Thoracic aorta (tissue), 2 donors: ENCODE results near the gene CXCL5. TPM values are rescaled to one million over a fixed set of nuclear protein-coding genes. Genes with fewer than 3 reads are reported as not detected.

Experiments
- ATAC-seq: fragments of 150-250 bp; one replicate; pipeline ENCODE4 v1.8.0; 2017; ENCODE audit warnings: low read depth; ENCODE audit not compliant: insufficient number of reproducible peaks, low FRiP score
- DNase-seq: peaks from one replicate; pipeline ENCODE4 v3.0.0-alpha.2; 2020; ENCODE audit warnings: low spot score
- H3K27ac ChIP-seq, 2 donors: fragments of 200-600 bp; sonication (generic); 1 replicate in 1 of 2; 2 replicates in 1 of 2; pipeline ENCODE4 v1.5.1; 2016; ENCODE audit warnings: mild to moderate bottlenecking in 2 of 2, moderate library complexity in 2 of 2
- H3K27me3 ChIP-seq: fragments of 200-600 bp; sonication (generic); replicated peaks from 2 replicates; pipeline ENCODE4 v1.6.0; 2016; ENCODE audit warnings: mild to moderate bottlenecking; ENCODE audit not compliant: insufficient read depth
- H3K36me3 ChIP-seq: fragments of 200-600 bp; sonication (generic); one replicate; pipeline ENCODE4 v1.5.1; 2016
- H3K4me1 ChIP-seq, 2 donors: fragments of 200-600 bp; sonication (generic); 1 replicate in 1 of 2; 2 replicates in 1 of 2; pipeline versions ENCODE4 v1.5.1 to v1.6.0; 2016; ENCODE audit warnings: low read depth in 2 of 2, mild to moderate bottlenecking in 1 of 2; ENCODE audit not compliant: control insufficient read depth in 1 of 2
- H3K4me3 ChIP-seq: fragments of 200-600 bp; sonication (generic); 2 replicates; pipeline ENCODE4 v1.5.1; 2016; ENCODE audit warnings: mild to moderate bottlenecking
- H3K9me3 ChIP-seq: fragments of 200-600 bp; sonication (generic); 2 replicates; pipeline ENCODE4 v1.5.1; 2016
- total RNA-seq, 2 donors: library from RNA; depleted of rRNA; stranded (reverse); fragments of >200 nt; gene quantifications; one replicate each; pipeline versions ENCODE4 v1.1.0 to v1.2.3, GENCODE V29; 2016
- TF ChIP-seq, protein P1 (sequence below): fragments of 200-600 bp; sonication (generic); IDR thresholded peaks from one replicate; pipeline ENCODE4 v1.5.1; 2019; ENCODE audit warnings: antibody characterized with exemption

Gene CXCL5
- total RNA-seq, 2 donors from 2014 or later: 0.49 TPM; not detected in 1

DNA sequence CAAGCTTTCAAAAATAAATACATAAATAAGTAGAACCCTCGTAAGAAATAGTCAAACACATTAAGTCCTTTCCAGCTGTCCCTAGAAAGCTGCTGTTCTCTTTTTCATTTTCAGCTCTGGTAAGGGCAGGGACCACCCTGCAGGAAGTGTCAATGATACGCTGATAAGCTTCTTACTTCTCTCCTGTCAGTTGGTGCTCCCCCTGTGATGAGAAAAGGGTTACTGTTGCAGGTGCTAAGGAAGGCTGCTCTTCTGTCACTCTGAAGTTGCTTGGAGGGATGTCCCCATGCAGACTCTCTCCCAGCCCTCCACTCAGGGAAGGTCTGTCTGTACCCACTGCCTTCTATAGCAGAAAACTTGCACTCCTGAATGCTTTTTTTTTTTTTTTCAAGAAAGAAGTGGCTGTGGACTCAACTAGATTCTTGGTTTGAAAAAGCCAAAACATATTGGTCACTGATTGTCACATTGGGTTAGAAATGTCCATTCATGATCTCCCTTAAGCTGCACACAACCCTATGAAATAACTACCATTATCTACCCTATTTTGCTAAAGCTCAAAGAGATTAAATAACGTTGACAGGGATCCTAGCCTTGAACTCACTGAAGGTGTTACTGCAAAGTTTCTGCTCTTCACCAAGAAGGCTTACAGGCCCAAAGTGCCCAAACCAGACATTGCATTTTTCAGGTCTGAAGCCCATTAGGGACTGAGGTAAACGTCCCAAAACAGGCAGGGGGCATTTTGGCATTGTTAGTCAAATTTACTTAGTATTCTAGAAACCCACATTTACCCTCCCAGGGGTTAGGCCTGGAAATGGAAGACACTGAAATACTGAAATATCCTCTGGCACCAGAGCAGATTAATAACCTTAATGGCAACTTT, 38.8 kb upstream of the CXCL5 start:
- DNase-seq: no peak
- TF ChIP-seq, protein P1, sequence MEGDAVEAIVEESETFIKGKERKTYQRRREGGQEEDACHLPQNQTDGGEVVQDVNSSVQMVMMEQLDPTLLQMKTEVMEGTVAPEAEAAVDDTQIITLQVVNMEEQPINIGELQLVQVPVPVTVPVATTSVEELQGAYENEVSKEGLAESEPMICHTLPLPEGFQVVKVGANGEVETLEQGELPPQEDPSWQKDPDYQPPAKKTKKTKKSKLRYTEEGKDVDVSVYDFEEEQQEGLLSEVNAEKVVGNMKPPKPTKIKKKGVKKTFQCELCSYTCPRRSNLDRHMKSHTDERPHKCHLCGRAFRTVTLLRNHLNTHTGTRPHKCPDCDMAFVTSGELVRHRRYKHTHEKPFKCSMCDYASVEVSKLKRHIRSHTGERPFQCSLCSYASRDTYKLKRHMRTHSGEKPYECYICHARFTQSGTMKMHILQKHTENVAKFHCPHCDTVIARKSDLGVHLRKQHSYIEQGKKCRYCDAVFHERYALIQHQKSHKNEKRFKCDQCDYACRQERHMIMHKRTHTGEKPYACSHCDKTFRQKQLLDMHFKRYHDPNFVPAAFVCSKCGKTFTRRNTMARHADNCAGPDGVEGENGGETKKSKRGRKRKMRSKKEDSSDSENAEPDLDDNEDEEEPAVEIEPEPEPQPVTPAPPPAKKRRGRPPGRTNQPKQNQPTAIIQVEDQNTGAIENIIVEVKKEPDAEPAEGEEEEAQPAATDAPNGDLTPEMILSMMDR: no peak
- Histone ChIP-seq H3K9me3 (no peaks in the 10 kb centered on the region), H3K27me3 (no peaks in the 10 kb centered on the region), H3K4me1 (peaks cover 0 to 14% of the 10 kb centered on the region in 2 donors), H3K4me3 (peak overlapping the region; percentile 75), H3K27ac (no peak overlapping the region), H3K36me3 (no peaks in the 10 kb centered on the region)
- no peak for ATAC-seq

DNA sequence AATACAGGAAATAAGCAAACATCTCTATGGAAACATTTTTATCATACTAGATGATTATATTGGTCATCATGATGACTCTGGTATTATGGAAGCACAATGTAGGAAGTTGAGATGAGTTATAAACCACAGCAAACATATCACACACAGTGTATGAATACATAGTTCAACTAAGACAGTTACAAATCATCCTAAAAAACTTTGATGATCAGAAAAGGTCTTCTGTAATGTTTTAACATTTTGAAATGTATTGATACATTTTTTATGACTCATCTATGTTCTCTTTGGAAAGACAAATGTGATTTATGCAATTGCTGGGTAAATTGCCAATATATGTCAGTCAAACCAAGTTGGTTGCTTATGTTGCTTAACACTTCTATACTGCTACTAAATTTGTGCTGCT, 35.3 kb upstream of the CXCL5 start:
- no peak overlapping the region for H3K27ac ChIP-seq
- no peak for DNase-seq
- TF ChIP-seq, protein P1: no peak
- H3K4me1 ChIP-seq: peaks cover 0 to 7% of the 10 kb centered on the region in 2 donors
- no peaks in the 10 kb centered on the region for H3K9me3 ChIP-seq
- no peaks in the 10 kb centered on the region for H3K36me3 ChIP-seq
- no peak overlapping the region for H3K4me3 ChIP-seq
- ATAC-seq: no peak
- no peaks in the 10 kb centered on the region for H3K27me3 ChIP-seq

DNA sequence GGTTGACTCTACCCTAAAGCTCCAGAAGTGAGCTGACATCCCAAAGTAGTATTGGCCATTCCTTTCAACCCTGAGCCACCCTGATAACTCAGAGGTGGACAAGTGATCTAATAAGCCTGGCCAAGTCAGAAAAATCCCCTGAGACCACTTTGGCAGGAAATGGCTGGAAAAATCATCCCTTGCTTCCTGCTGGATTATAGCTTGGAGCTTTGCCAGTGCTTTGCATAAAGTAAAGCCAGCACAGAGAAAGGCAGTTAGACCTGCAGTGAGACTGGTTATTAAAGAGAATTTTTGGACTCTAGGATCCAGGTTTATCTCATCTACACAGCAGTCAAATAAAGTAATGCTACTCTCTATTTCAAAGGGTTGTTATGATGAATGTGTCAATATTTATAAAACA, 33.6 kb upstream of the CXCL5 start:
- Histone ChIP-seq H3K4me3 (no peak overlapping the region), H3K27ac (no peak overlapping the region), H3K27me3 (no peaks in the 10 kb centered on the region), H3K4me1 (no peaks in the 10 kb centered on the region), H3K36me3 (no peaks in the 10 kb centered on the region), H3K9me3 (no peaks in the 10 kb centered on the region)
- ATAC-seq (no peak), DNase-seq (no peak)
- TF ChIP-seq, protein P1: no peak

DNA sequence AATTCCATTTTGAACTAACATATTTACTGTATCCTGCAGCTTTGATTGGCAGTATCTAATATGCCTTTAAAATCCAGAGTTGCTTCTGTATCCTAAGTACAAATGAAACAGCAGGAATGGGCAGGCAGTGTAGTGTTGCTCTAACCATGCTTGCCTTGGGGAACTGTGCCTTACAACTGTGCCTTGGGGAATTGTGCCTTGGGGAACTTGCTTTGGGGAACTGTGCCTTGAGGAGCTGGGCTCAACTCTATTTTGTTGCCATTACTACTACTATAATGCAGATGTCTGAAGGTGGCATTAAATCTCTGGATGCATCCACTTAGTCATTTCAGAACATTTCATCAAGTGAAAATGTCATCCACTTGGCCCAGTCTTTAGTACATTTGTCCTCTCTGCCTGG, 33.1 kb upstream of the CXCL5 start:
- no peaks in the 10 kb centered on the region for H3K9me3 ChIP-seq
- H3K4me1 ChIP-seq: no peaks in the 10 kb centered on the region
- H3K4me3 ChIP-seq: no peak overlapping the region
- ATAC-seq: no peak
- TF ChIP-seq, protein P1: no peak
- DNase-seq: no peak
- H3K36me3 ChIP-seq: no peaks in the 10 kb centered on the region
- H3K27me3 ChIP-seq: no peaks in the 10 kb centered on the region
- no peak overlapping the region for H3K27ac ChIP-seq

DNA sequence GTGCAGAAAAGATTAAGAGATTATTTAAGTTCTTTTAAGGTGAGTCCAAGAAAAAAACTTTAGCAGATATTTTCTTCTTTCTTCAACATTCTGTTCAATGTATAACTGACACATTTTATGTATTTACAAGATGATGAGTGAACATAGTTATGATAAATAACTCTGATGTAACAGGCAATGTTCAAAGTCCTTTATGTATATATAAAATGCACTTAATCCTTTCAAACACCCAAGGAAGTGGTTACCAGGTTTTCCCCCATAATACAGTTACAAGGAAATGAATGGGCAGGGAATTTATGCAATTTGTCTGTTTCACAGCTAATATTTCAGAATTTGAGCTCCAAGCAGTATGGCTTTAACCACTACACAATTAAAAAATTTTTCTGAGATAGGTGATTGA, 31.8 kb upstream of the CXCL5 start:
- Histone ChIP-seq H3K27ac (no peak overlapping the region), H3K27me3 (no peaks in the 10 kb centered on the region), H3K36me3 (no peaks in the 10 kb centered on the region), H3K4me1 (no peaks in the 10 kb centered on the region), H3K9me3 (no peaks in the 10 kb centered on the region), H3K4me3 (no peak overlapping the region)
- TF ChIP-seq, protein P1: no peak
- DNase-seq (no peak), ATAC-seq (no peak)
